ENCODE data around the gene PTGER1.

Gene PTGER1, protein sequence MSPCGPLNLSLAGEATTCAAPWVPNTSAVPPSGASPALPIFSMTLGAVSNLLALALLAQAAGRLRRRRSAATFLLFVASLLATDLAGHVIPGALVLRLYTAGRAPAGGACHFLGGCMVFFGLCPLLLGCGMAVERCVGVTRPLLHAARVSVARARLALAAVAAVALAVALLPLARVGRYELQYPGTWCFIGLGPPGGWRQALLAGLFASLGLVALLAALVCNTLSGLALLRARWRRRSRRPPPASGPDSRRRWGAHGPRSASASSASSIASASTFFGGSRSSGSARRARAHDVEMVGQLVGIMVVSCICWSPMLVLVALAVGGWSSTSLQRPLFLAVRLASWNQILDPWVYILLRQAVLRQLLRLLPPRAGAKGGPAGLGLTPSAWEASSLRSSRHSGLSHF

DNA sequence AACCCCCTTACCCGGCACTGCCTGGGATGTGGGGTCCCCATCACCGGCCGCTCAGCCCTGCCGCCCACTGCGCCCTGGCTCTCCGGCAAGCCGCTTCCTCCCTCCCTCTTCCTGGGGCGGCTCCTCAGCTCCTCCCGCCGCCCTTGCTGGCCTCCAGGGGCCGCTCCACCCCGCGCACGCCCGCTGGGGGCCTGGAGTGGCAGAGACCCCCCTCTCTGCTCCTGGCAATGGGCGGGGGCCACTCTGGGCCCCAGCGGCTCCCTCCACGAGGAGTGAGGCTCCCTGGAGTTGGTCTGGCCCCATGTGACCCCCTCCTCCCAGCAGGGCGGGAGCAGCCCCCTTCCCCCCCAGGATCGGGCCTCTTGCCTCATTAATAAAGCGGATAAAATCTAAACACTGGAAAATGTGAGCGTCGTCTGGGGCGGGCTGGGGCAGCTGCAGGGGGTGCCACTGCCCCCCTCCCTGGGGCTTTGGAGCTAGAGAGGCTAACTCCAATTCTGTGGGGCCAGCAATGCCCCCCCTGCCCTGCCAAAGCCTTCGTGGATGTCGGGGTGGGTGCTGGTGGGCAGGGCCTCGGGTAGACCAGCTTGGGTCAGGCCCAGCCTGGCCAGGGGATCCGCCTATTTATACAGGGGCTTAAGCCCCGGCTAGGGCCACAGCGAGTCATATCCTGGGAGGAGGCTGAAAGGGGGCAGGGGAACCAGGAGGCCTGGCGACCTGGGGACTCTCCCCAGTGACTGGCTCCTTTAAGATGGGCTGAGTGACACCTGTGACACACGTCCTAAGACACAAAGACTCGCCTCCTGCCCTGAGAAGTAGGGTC is at the start of gene PTGER1:
TSS of gene PTGER1 (minus strand) at position 104 of the 823 bp plus-strand sequence. CDS start 1,034 bp downstream, outside the sequence.
- DNase-seq (ENCODE audit: extremely low read depth, low read depth), result no peak
- H3K4me3 ChIP-seq (replicated peaks; ENCODE audit: low read depth, low read length), result peak within 1 kb of the TSS; percentile 35
- TF ChIP-seq, protein P1, sequence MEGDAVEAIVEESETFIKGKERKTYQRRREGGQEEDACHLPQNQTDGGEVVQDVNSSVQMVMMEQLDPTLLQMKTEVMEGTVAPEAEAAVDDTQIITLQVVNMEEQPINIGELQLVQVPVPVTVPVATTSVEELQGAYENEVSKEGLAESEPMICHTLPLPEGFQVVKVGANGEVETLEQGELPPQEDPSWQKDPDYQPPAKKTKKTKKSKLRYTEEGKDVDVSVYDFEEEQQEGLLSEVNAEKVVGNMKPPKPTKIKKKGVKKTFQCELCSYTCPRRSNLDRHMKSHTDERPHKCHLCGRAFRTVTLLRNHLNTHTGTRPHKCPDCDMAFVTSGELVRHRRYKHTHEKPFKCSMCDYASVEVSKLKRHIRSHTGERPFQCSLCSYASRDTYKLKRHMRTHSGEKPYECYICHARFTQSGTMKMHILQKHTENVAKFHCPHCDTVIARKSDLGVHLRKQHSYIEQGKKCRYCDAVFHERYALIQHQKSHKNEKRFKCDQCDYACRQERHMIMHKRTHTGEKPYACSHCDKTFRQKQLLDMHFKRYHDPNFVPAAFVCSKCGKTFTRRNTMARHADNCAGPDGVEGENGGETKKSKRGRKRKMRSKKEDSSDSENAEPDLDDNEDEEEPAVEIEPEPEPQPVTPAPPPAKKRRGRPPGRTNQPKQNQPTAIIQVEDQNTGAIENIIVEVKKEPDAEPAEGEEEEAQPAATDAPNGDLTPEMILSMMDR (IDR thresholded peaks at IDR 0.05; ENCODE audit: low read depth, low read length, missing control alignments), result peak; percentile 53

DNA sequence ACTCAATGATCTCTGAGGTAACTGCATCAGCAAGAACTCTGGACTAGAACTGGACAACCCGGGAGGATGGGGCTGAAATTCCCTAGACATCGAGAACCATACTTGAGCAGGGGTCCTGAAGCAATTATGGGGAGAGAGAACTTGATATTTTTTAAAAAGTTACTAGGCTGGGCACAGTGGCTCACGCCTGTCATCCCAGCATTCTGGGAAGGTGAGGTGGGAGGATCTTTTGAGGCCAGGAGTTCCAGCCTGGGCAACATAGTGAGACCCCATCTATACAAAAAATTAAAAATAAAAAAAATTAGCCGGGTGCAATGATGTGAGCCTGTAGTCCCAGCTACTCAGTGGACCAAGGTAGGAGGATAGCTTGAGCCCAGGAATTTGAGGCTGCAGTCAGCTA is 45.4 kb upstream of the PTGER1 start:
- H3K4me3 ChIP-seq (replicated peaks; ENCODE audit: low read depth, low read length), result no peak overlapping the region
- DNase-seq (ENCODE audit: extremely low read depth, low read depth), result no peak
- TF ChIP-seq, protein P1 (IDR thresholded peaks at IDR 0.05; ENCODE audit: low read depth, low read length, missing control alignments), result no peak

DNA sequence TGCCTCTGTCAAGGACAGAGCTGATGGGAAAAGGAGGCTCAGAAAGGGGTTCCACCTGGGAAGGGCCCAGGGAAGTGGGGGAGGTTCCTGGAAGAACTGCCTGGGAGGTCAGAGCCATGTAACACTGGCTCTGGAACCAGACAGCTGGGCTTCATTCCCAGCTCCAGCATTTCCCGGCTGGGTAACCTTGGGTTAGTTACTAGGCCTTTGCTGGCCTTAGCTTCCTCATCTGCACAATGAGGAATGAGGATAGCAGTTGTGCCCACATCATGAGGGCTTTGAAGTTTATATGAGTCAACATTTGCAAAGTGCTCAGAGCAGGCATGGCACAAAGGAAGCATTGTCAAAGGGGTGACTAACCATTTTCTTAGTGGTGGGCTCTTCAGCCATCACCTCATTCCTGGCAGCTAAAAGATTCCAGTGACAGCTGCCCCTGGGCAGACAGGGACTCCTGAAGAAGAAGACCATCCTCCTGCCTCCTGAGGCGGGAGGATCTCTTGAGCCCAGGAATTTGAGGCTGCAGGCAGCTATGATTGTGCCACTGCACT is 44.8 kb upstream of the PTGER1 start:
- TF ChIP-seq, protein P1 (IDR thresholded peaks at IDR 0.05; ENCODE audit: low read depth, low read length, missing control alignments), result no peak
- DNase-seq (ENCODE audit: extremely low read depth, low read depth), result no peak
- no peak overlapping the region for H3K4me3 ChIP-seq (replicated peaks; ENCODE audit: low read depth, low read length)

DNA sequence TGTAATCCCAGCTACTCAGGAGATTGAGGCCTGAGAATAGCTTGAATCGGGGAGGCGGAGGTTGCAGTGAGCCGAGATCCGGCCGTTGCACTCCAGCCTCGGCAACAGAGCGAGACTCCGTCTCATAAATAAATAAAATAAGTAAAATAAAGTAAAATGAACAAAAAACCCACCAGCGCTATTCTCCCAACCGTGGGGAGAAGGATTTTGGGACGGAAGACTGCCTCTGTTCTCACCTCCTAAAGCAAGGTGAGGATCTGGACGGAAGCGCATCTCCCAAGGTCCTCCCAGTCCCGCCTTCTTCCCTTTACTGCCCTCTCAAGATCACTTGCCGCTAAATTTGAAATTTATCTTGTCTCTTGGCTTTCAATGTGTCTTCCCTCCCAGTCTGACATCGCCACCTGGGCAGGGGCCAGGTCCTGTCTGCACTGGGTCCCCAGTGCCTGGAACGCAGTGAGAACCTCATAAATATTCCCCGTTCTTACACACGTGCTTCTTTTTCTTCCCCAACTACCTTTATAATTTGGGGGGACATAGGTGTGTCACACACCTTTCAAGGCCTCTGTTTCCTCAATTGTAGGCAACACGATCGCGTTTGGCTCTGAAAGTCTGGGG is 44.2 kb upstream of the PTGER1 start:
- H3K4me3 ChIP-seq (replicated peaks; ENCODE audit: low read depth, low read length), result no peak overlapping the region
- TF ChIP-seq, protein P1 (IDR thresholded peaks at IDR 0.05; ENCODE audit: low read depth, low read length, missing control alignments), result no peak
- no peak for DNase-seq (ENCODE audit: extremely low read depth, low read depth)

DNA sequence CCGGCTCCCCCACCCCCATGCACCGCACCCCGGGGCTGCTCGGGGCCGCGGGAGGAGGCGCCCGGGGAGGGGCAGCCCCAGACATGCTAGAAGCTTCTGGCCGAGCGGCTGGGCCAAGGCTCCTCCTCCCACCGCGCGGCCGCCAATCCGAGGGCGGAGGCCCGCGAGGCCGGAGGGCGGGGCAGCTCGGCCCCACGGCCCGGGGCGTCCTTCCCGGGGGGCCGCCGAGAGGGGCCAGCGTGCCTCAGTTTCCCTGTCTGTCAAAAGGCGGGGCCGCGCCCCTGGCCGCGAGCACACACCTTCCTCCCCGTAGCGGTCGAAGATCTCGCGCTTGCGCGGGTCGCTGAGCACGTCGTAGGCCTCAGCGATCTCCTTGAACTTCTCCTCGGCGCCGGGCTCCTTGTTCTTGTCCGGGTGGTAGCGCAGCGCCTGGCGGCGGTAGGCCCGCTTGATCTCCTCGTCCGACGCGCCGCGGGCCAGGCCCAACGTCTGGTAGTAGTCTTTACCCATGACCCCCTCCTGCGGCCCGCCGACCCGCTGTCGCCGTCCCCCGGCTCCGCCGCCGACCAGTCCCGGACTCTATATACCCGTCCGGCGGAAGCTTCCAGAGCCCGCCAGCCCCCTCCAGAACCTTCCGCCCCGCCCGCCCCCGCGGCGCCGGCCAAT is 42.8 kb upstream of the PTGER1 start, which contains the start of gene DNAJB1:
TSS of gene DNAJB1 (minus strand) at position 558 of the 666 bp plus-strand sequence. CDS start at position 510, 48 bp downstream.
- TF ChIP-seq, protein P1 (IDR thresholded peaks at IDR 0.05; ENCODE audit: low read depth, low read length, missing control alignments), result no peak
- no peak for DNase-seq (ENCODE audit: extremely low read depth, low read depth)
- peak within 1 kb of the TSS; percentile 87 for H3K4me3 ChIP-seq (replicated peaks; ENCODE audit: low read depth, low read length)

DNA sequence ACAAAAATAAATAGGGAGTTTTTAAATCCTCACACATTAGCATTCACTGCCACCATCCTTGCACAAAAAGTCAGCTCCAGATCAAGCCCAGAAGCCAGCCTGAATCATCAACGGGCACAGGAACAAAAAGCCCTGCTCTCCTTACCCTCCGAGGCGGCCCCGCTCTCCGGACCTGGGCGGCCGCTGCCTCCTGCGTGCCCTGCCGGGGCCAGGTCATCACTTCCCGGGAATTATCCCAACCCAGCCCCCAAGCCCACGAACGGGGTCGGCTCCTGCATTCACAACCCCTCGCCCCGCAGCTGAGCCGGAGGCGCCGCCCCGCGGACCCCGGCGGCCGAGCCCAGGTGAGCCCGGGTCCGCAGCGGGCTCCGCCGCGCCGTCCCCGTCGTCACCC is 42.3 kb upstream of the PTGER1 start:
- H3K4me3 ChIP-seq (replicated peaks; ENCODE audit: low read depth, low read length), result peak overlapping the region; percentile 87
- DNase-seq (ENCODE audit: extremely low read depth, low read depth), result no peak
- TF ChIP-seq, protein P1 (IDR thresholded peaks at IDR 0.05; ENCODE audit: low read depth, low read length, missing control alignments), result no peak
